H1 (cell line): ENCODE data around the gene SEZ6. TPM values are rescaled to one million over a fixed set of nuclear protein-coding genes. Genes with fewer than 3 reads are reported as not detected.

Experiments
- ASH2L ChIP-seq: fragments of 200-600, 300-600 bp; sonication (generic); IDR thresholded peaks from one replicate; pipeline ENCODE4 v1.7.1; 2017; ENCODE audit warnings: low read length
- BRCA1 ChIP-seq: IDR thresholded peaks from 2 replicates; pipeline ENCODE4 v1.6.1; 2012; ENCODE audit warnings: low read depth, low read length, improper control_type of control experiment
- CHD2 ChIP-seq: IDR thresholded peaks from 2 replicates; pipeline ENCODE4 v1.6.1; 2012; ENCODE audit warnings: low read length, improper control_type of control experiment
- MAFK ChIP-seq: IDR thresholded peaks from 2 replicates; pipeline ENCODE4 v1.6.1; 2012; ENCODE audit warnings: low read depth, mild to moderate bottlenecking, improper control_type of control experiment, low read length
- PHF8 ChIP-seq: fragments of 200-600 bp; sonication (generic); conservative IDR thresholded peaks from 2 replicates; pipeline ENCODE4 v1.7.1; 2012; ENCODE audit warnings: low read depth, mild to moderate bottlenecking, inconsistent platforms, low read length, moderate library complexity
- TAF7 ChIP-seq: optimal IDR thresholded peaks from 2 replicates; pipeline ENCODE3; 2011; ENCODE audit warnings: low read depth, mild to moderate bottlenecking, inconsistent platforms, low read length, moderate library complexity, borderline replicate concordance
- USF2 ChIP-seq: IDR thresholded peaks from 2 replicates; pipeline ENCODE4 v1.6.1; 2011; ENCODE audit warnings: low read length, improper control_type of control experiment
- polyA plus RNA-seq, 7 experiments: library from polyadenylated mRNA; depleted of rRNA in 3 of 7; stranded (reverse) in 5 of 7; unstranded in 2 of 7; fragments of >200 nt in 5 of 7; fragments of 200-250 nt in 2 of 7; gene quantifications; 1 replicate in 5 of 7; 2 replicates in 1 of 7; 4 replicates in 1 of 7; pipeline versions ENCODE4 v1.2.1 to v1.2.3, GENCODE V29; 2011 to 2013; ENCODE audit warnings: missing spikeins in 2 of 7, mixed read lengths in 2 of 7
- total RNA-seq: library from RNA; stranded (reverse); fragmentation: NEBNext Ultra II Directional; extraction: Animal tissue kit (Norgen Biotek cat#: 25700); gene quantifications from 2 replicates; pipeline ENCODE4 v1.2.1, GENCODE V29; 2021

The SEZ6 gene
- total and polyA plus RNA-seq, 2 of the 8 experiments (the other 6 are each of a cell fraction or from before 2014, with no cell fraction given) = 6.9 to 16.1 TPM

- no peak for TF ChIP-seq ASH2L
- TF ChIP-seq BRCA1 = no peak
- no peak for TF ChIP-seq CHD2
- TF ChIP-seq PHF8 = no peak
- TF ChIP-seq TAF7 = no peak
- TF ChIP-seq USF2 = no peak
- no peak for TF ChIP-seq MAFK
Observed at GRCh38 chr17:28938552-28938951, 67.3 kb downstream of the SEZ6 start (continued).
